ENCODE results near the gene CYB561D2.

CYB561D2 gene

GRCh38 chr3:50373146-50374051 lies 22.7 kb downstream of the CYB561D2 start:
- H3K4me3 ChIP-seq (ENCODE audit: control insufficient read depth, low read depth, low read length) = no peak overlapping the region
- DNase-seq (ENCODE audit: low read depth) = no peak
- no peak for TF ChIP-seq CTCF (conservative IDR thresholded peaks at IDR 0.05; ENCODE audit: control insufficient read depth, insufficient read depth, low read depth, low read length)

- H3K4me3 ChIP-seq (ENCODE audit: control insufficient read depth, low read depth, low read length) = no peak overlapping the region
- no peak for DNase-seq (ENCODE audit: low read depth)
- TF ChIP-seq CTCF (conservative IDR thresholded peaks at IDR 0.05; ENCODE audit: control insufficient read depth, insufficient read depth, low read depth, low read length) = no peak
Observed at GRCh38 chr3:50374363-50375257, 23.9 kb downstream of the CYB561D2 start.

GRCh38 chr3:50375258-50375931 lies 24.7 kb downstream of the CYB561D2 start:
- no peak for DNase-seq (ENCODE audit: low read depth)
- H3K4me3 ChIP-seq (ENCODE audit: control insufficient read depth, low read depth, low read length) = no peak overlapping the region
- no peak for TF ChIP-seq CTCF (conservative IDR thresholded peaks at IDR 0.05; ENCODE audit: control insufficient read depth, insufficient read depth, low read depth, low read length)

GRCh38 chr3:50378024-50378423 lies 27.4 kb downstream of the CYB561D2 start:
- DNase-seq (ENCODE audit: low read depth) = no peak
- no peak for TF ChIP-seq CTCF (conservative IDR thresholded peaks at IDR 0.05; ENCODE audit: control insufficient read depth, insufficient read depth, low read depth, low read length)
- H3K4me3 ChIP-seq (ENCODE audit: control insufficient read depth, low read depth, low read length) = no peak overlapping the region

- no peak overlapping the region for H3K4me3 ChIP-seq (ENCODE audit: control insufficient read depth, low read depth, low read length)
- no peak for DNase-seq (ENCODE audit: low read depth)
- TF ChIP-seq CTCF (conservative IDR thresholded peaks at IDR 0.05; ENCODE audit: control insufficient read depth, insufficient read depth, low read depth, low read length) = no peak
Observed at GRCh38 chr3:50378757-50379156, 28.1 kb downstream of the CYB561D2 start.

- TF ChIP-seq CTCF (conservative IDR thresholded peaks at IDR 0.05; ENCODE audit: control insufficient read depth, insufficient read depth, low read depth, low read length) = no peak
- H3K4me3 ChIP-seq (ENCODE audit: control insufficient read depth, low read depth, low read length) = no peak overlapping the region
- DNase-seq (ENCODE audit: low read depth) = no peak
Observed at GRCh38 chr3:50380405-50381085, 29.9 kb downstream of the CYB561D2 start.

Data from fibroblast of mammary gland (primary cell).